K562 (cell line): Measurements from ENCODE around the gene PHTF2. TPM values are rescaled to one million over a fixed set of nuclear protein-coding genes. Genes with fewer than 3 reads are reported as not detected.

Experiments
- BRD4 ChIP-seq: fragments of 200-600 bp; sonication (generic); IDR thresholded peaks from 2 replicates; pipeline ENCODE4 v1.6.1; 2017; ENCODE audit warnings: inconsistent platforms
- CBX3 ChIP-seq, 2 experiments: IDR thresholded peaks; 1 replicate in 1 of 2; 2 replicates in 1 of 2; pipeline ENCODE4 v1.6.1; 2012; ENCODE audit warnings: inconsistent platforms in 2 of 2, low read length in 2 of 2, borderline replicate concordance in 1 of 2, control low read depth in 1 of 2
- CEBPB ChIP-seq: fragments of 450-650 bp; IDR thresholded peaks from 2 replicates; pipeline ENCODE4 v1.6.1; 2016; ENCODE audit warnings: missing genetic modification characterization, missing compliant biosample characterization
- FOXA3 ChIP-seq, 2 experiments: fragments of 450-650 bp in 1 of 2; sonication (generic) in 1 of 2; formaldehyde crosslinking; IDR thresholded peaks in 1 of 2; conservative IDR thresholded peaks in 1 of 2; 2 replicates each; pipeline versions ENCODE4 v1.4.0 to v1.8.0; 2020 to 2022; ENCODE audit warnings: mild to moderate bottlenecking in 2 of 2, missing genetic modification reagents in 1 of 2
- FOXJ2 ChIP-seq: fragments of 200-800 bp; sonication (Bioruptor generic); IDR thresholded peaks from 2 replicates; pipeline ENCODE4 v1.6.1; 2016; ENCODE audit warnings: missing genetic modification characterization, missing compliant biosample characterization
- FUS ChIP-seq: fragments of 200-400 bp; formaldehyde crosslinking; optimal IDR thresholded peaks from 2 replicates; pipeline ENCODE3; 2017; ENCODE audit warnings: low read depth, low read length
- HMBOX1 ChIP-seq: sonication (generic); IDR thresholded peaks from 2 replicates; pipeline ENCODE4 v1.6.1; 2016
- KAT7 ChIP-seq: sonication (generic); formaldehyde crosslinking; IDR thresholded peaks from 2 replicates; pipeline ENCODE4 v1.8.0; 2022; ENCODE audit warnings: missing genetic modification reagents, mild to moderate bottlenecking, borderline replicate concordance
- KDM5B ChIP-seq: fragments of 200-600 bp; sonication (generic); IDR thresholded peaks from 2 replicates; pipeline ENCODE4 v1.6.1; 2012; ENCODE audit warnings: low read depth, mild to moderate bottlenecking, moderate library complexity, low read length, control low read depth, inconsistent platforms; ENCODE audit not compliant: insufficient replicate concordance
- KHSRP ChIP-seq: fragments of 450-650 bp; IDR thresholded peaks from 2 replicates; pipeline ENCODE4 v1.6.1; 2017
- LARP7 ChIP-seq: fragments of 450-650 bp; IDR thresholded peaks from 2 replicates; pipeline ENCODE4 v1.6.1; 2016
- MBD1 ChIP-seq: fragments of 250-450 bp; sonication (Bioruptor Pico); IDR thresholded peaks from 2 replicates; pipeline ENCODE4 v1.8.0; 2022; ENCODE audit warnings: inconsistent platforms
- NFE2 ChIP-seq: IDR thresholded peaks from 2 replicates; pipeline ENCODE4 v1.6.1; 2014; ENCODE audit warnings: antibody characterized with exemption, low read depth
- PKNOX1 ChIP-seq: fragments of 450-650 bp; IDR thresholded peaks from 2 replicates; pipeline ENCODE4 v1.6.1; 2016
- PTTG1 ChIP-seq: fragments of 450-650 bp; IDR thresholded peaks from 2 replicates; pipeline ENCODE4 v1.6.1; 2016; ENCODE audit warnings: low read depth, mild to moderate bottlenecking, missing genetic modification characterization, missing compliant biosample characterization
- SAP30 ChIP-seq: fragments of 200-600 bp; sonication (generic); IDR thresholded peaks from 2 replicates; pipeline ENCODE4 v1.6.1; 2012; ENCODE audit warnings: borderline replicate concordance, low read depth, mild to moderate bottlenecking, moderate library complexity, low read length, control low read depth, inconsistent platforms; ENCODE audit not compliant: insufficient read depth, poor library complexity, severe bottlenecking
- SNIP1 ChIP-seq: fragments of 450-650 bp; IDR thresholded peaks from 2 replicates; pipeline ENCODE4 v1.7.1; 2017; ENCODE audit warnings: low read depth, mild to moderate bottlenecking
- TBL1XR1 ChIP-seq, 2 experiments: IDR thresholded peaks; 2 replicates each; pipeline ENCODE4 v1.6.1; 2012; ENCODE audit warnings: improper control_type of control experiment in 2 of 2, low read length in 2 of 2, mild to moderate bottlenecking in 1 of 2
- ZBTB1 ChIP-seq: sonication (generic); formaldehyde crosslinking; IDR thresholded peaks from 2 replicates; pipeline ENCODE4 v1.8.1; 2023; ENCODE audit warnings: missing genetic modification reagents, low read depth, mild to moderate bottlenecking, borderline replicate concordance
- ZBTB9 ChIP-seq: fragments of 450-650 bp; formaldehyde crosslinking; IDR thresholded peaks from 2 replicates; pipeline ENCODE4 v1.4.0; 2020; ENCODE audit warnings: mild to moderate bottlenecking, moderate library complexity
- ZNF511 ChIP-seq: sonication (generic); formaldehyde crosslinking; IDR thresholded peaks from 2 replicates; pipeline ENCODE4 v1.8.0; 2022; ENCODE audit warnings: mild to moderate bottlenecking, missing genetic modification reagents
- polyA plus RNA-seq, 8 experiments: library from polyadenylated mRNA; depleted of rRNA in 4 of 8; stranded (reverse) in 5 of 8; unstranded in 3 of 8; fragments of >200 nt; fragmentation: Nextera tagmentation in 2 of 8; fragmentation: Illumina TruSeq in 1 of 8; extraction: Ambion mirVana in 2 of 8; extraction: Trizol in 1 of 8; gene quantifications; 2 replicates each; pipeline versions ENCODE4 v1.2.1 to v1.2.3, GENCODE V29; 2011 to 2014; ENCODE audit warnings: inconsistent platforms in 1 of 8, missing spikeins in 1 of 8
- total RNA-seq, 7 experiments: library from RNA; depleted of rRNA in 6 of 7; stranded (reverse); fragments of >200 nt in 6 of 7; fragmentation: Illumina TruSeq in 2 of 7; extraction: Trizol in 2 of 7; gene quantifications; 2 replicates each; pipeline versions ENCODE4 v1.2.1 to v1.2.3, GENCODE V29; 2011 to 2021; ENCODE audit warnings: low replicate concordance in 1 of 7

The PHTF2 gene
- total and polyA plus RNA-seq, 9 of the 15 experiments (the other 6 are each of a cell fraction or from before 2014, with no cell fraction given), result 17.9 to 43.6 (median 25.4) TPM

GRCh38 chr7:77799078-77799964, 748 bp downstream of the PHTF2 start (continued):
- TF ChIP-seq HMBOX1, result peak; percentile 58; the same call in 1 of the 2 replicates
- TF ChIP-seq ZBTB9, result 0 out of 2 replicates have a peak, but pooled peaks have one; percentile 8
- TF ChIP-seq KDM5B, result peak; percentile 34
- no peak for TF ChIP-seq MBD1
- TF ChIP-seq ZBTB1 (CRISPR knock-in tag), result no peak; the same call in 1 of the 2 replicates
- TF ChIP-seq KHSRP, result no peak
- TF ChIP-seq SNIP1, result peak; percentile 66; the same call in 1 of the 2 replicates
- TF ChIP-seq PTTG1 (tag), result no peak
- 0 out of 2 replicates have a peak, but pooled peaks have one; percentile 15 for TF ChIP-seq FOXJ2 (tag)
- no peak; a peak in 1 of 3 replicates for TF ChIP-seq CBX3 (IDR thresholded peaks at IDR 0.05; ENCODE audit: borderline replicate concordance in 1 of 2, low read length in 2 of 2)
- TF ChIP-seq TBL1XR1 (IDR thresholded peaks at IDR 0.05; ENCODE audit: low read length in 2 of 2), result peak in 1 of 2 experiments; percentile 65; a peak in 1 of 4 replicates
- TF ChIP-seq LARP7, result no peak
- TF ChIP-seq FOXA3 (CRISPR knock-in tag; conservative IDR thresholded peaks at IDR 0.05 in 1 of 2, IDR thresholded peaks at IDR 0.05 in 1 of 2), result peak in 1 of 2 experiments; percentile 18; a peak in 1 of 4 replicates
- TF ChIP-seq PKNOX1, result peak; percentile 75
- peak; percentile 78; the same call in 1 of the 2 replicates for TF ChIP-seq KAT7 (CRISPR knock-in tag)
- TF ChIP-seq BRD4, result 0 out of 2 replicates have a peak, but pooled peaks have one; percentile 68
- peak; percentile 43 for TF ChIP-seq FUS
- TF ChIP-seq SAP30, result peak; percentile 79
- TF ChIP-seq NFE2, result peak; percentile 16; the same call in 1 of the 2 replicates
- peak; percentile 68 for TF ChIP-seq CEBPB (tag)
- TF ChIP-seq ZNF511, result no peak
